NCI-H2081 treated with DMSO at 0.1 percent for 48 hours (cell line): ENCODE measurements around the gene STBD1.
"Not testable (repeated sequence)": the region's sequence is repeated elsewhere in the genome, so short reads cannot be mapped to it uniquely, and the experiment has no call there.

Experiments
- DNase-seq: peaks from one replicate; lab custom pipeline; 2025; lab: John Stamatoyannopoulos, UW

Gene STBD1

DNA sequence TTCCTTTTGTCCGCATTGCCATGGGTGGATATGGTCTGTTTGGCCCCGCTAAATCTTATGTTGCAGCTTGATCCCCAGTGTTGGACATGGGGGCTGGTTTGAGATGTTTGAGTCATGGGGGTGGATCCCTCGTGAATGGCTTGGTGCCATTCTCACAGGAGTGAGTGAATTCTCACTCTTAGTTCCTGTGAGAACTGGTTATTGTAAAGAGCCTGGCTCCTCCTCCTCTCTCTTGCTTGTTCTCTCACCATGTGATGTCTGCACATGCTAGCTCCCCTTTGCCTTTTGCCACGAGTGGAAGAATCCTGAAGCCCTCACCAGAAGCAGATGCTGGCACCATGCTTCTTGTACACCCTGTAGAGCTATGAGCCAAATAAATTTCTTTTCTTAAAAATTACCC, 22.6 kb upstream of the STBD1 start:
- DNase-seq, result no peak

DNA sequence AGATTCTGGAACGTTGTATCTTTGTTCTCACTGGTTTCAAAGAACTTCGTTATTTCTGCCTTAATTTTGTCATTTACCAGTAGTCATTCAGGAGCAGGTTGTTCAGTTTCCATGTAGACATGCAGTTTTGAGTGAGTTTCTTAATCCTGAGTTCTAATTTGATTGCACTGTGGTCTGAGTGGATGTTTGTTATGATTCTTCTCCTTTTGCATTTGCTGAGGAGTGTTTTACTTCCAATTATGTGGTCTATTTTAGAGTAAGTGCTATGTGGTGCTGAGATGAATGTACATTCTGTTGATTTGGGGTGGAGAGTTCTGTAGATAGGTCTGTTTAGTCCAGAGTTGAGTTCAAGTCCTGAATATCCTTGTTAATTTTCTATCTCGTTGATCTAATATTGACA, 18.7 kb upstream of the STBD1 start:
- DNase-seq, result not testable (repeated sequence)

DNA sequence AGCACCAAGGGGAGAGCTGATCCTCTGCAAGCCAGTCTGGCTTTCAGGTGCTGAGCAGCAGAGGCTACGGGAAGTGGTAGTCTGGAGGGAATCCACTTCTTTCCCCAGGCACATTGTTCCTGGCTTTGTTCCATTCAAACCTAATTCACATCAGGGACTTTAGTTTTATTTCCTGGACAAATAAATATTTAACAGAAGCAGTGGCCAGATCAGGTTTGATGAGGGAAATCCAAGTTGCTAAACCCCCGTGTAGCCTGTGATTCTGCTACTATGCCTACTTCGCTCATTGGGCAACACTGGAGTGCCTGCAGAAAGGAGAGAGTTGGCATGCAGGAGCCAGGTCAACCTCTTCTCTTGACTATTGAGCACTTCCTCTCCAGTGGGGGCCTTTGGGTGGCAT, 13.8 kb upstream of the STBD1 start:
- DNase-seq, result no peak

DNA sequence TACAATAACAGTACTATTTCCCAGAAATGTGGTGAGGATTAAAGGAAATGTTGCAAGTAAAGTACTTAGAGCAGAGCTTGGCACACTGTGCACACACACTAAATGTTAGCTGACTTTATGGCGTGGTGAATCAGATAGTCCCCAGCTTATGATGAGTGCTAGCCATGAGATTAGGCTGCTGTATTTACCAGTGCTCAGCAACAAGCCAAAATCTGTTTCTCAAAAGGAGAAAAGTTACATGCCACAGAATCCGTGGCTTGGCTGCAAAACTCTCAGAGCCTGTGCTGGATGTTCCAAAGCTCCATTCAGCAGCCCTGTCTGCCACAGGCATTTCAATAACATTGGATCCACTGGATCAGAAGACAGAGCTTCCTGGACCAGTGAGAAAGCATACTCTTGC, 12.8 kb upstream of the STBD1 start:
- DNase-seq, result no peak

DNA sequence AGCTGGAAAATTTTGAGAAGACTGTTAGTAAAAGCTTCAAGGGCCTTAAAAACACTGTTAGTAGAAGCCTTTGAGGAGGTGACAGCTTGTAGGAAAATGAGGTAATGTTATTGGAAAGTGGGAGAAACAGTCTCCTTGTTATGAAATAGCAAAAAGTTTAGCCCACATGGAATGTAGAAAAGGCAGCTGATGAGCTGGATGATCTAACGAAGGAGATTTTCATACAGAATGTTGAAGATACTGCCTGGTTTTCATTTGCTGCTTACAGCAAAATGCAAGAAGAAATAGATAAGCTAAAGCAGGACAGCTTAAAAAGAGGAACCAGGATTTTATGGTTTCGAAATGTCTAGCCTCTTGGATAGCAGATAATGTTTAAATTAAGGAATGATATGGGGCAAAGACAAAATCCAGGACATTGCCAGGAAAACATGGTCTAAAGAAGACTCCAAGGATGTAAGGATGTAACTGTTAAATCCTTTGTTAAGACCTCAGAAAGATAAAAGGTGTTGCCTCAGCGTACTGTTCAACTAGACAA, 10.2 kb upstream of the STBD1 start:
- DNase-seq, result no peak

DNA sequence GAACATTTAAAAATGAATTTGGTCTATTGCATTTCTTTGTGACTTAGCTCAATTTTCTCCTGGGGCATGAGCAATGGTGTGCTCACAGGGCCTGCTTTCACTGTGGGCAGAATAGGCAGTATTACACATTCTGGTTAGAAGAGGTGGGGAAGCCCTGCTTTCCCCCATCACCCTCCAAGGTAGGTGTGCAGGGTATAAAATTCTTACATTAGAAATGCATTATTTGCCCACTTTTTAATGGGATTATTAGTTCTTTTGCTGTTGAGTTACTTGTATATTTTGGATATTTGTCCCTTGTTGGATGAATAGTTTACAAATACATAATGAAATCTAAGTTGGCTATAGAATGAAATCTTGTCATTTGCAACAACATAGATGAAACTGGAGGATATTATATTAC, 8.3 kb upstream of the STBD1 start:
- no peak for DNase-seq

DNA sequence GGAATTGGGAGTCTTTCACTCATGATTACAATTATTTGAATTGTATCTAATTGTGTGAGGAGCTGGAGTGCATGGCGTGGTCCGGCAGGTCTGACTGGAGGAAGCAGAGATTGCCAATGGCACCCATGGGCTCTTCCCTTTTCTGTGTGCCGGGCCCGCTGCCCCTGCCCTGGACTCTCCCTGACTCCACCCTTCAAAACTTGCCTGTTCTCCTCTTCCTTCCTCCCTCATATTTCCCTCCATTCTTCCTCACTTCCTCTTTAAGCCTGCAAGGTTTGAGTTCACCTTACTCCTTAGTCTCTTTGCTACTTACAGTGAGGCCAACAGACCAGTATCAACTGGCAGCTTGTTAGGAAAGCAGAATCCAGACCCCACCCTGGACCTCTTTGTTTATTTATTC, 6.5 kb upstream of the STBD1 start:
- DNase-seq, result no peak

DNA sequence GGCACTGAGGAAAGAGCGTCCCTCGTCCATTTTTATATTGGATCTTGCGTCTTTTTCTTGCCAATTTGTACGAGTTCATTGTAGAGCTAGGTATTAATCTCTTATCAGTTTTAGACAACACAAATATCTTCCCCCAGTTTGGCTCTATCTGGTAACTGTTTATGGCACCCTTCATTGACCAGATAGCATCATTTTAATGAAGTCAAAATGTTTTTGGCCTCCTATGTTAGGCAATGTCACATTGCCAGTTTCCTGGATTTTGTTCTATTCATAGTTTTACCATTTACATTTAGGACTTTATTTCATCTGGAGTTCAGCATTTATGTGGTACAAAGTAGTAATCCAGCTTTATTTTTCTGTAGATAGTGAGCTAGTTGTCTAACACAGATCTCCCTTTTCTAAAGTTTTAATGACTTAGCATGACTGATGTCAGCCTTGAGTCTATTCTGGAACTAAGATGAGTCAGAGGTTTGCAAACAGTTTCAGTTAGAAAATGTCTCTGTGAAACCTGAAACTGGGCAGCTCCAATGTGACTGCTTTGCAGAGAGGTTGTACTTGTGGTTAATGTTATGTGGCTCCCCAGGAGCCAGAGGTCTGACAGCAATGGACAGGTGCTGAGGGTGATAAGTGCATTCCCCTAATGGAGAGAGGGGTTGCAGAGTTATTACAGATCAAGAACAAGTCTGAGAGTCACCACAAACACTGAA, 5.3 kb upstream of the STBD1 start:
- DNase-seq, result no peak

DNA sequence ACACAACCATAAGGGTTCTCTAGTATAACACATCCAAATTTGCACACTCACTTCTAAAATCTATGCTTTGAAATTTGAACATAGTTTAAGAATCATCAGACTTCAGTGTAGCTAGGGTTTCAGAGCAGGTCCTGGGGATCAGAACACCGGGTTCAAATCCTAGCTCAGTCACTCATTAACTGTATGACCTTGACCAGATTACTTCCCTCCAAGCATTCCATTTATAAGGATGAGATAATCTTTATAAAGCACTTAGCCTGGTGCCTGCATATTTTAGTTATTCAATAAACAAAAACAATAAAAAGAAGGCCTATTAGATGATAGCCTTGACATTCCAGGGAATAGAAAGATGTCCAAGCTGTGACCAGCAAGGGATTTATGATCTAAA, 4.8 kb upstream of the STBD1 start:
- no peak for DNase-seq

DNA sequence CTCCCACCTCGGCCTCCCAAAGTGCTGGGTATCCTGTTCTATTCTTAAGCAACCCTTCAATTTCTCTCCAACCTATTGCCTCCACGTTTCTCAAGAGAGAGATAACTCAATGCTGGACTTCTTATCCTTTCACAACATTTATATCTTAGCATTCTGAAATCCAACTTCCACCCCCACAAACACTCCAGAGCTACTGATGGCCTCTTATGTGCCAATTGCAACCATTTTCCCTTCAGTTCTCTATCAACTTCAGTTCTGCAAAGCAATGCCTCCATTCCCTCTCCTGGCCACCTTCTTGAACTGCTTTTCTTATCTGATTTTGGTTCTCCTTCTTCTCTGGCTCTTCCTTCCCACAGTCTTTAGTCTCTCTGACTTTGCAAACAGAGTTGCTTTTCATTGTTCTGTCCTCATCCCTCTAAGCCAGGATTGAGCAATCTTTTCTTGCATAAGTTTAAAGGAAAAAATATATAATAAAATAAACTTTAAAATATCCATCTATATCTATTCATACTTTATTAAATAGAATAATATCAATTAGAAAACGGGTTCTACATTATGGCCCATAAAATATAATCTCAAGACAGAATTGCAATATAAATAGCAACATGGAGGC, 3.6 kb upstream of the STBD1 start:
- no peak for DNase-seq

DNA sequence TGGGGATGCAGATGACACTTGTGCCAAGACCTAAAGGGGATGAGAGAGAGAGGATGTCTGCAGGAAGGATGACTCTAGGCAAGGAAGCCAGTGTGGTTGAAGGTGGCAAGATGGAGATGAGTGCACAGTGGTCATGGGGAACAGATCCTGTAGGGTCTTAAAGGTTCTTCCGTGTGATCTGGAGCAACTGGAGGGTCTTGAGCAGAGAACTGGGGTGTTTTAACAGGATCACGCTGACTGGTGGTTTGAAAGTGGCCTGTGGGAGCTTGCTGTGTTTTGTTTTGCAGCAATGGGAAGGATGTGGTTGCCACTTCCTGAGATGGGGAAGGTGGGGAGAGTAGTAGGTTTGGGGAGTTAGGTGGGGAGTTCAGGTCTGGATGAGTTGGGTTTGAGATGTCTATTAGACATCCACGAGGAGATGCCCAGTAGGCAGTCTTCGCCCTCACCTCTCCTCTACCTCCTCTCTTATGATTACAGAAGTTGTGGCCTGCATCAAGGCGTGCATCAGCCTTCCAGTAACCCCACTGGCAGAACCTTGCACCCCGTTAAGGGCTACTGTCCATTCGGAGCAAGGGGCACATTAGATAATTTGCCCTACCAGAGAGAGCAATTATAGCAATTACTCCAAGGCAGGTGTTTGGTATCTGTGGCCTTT, 1.4 kb upstream of the STBD1 start:
- DNase-seq, result no peak

DNA sequence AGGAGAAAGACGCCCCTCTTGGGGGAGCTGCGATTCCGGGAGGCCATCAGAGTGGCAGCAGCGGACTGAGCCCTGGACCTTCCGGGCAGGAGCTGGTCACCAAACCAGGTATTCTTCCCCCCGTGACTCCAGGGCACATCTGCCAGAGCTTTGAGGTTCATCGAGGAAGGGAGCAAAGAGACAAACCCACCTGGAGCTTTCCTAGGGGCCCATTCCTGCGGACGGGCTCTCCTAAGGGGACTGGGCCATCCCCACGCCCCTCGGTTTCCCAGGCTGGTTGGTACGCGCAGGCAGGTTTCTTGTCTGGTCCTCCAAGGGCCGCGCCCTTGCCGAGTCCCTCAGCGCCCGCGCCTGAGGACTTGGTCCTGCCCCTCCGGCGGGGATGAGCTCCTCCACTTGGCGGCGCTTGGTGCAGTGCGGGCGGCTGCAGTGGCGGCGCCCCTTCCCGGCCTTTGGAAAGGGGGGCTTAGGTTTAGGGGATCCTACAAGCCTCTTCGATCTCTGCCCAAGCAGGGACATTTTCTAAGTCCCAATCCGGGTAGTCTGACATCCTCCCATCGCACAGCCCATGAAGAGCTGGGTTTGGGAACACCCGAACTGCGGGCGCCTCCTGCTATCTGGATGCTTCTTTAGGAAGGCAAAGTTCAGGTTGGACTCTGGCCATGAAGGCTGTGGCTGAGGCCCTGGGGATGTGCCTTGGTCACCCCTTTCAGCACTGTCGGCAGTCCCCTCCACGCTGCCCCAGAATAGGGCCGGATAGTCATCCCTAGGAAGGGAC, 538 bp downstream of the STBD1 start:
- no peak for DNase-seq

DNA sequence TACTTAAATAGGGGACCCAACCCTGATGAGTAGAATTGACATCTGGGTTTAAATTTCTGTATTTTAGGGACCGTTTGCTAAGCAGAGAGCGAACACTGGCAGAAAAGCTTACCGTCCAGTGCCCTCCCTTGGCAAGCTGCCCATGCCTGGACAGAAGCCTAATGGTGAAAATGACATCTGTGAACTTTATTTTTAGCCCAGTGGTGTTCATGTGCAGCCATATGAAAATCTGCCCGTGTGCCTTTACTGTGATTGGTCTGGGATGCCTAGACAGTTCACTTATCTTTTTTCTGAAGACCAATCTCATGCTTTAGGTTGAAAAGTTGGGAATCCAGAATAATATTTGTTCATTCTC, 1.1 kb downstream of the STBD1 start:
- DNase-seq, result no peak

DNA sequence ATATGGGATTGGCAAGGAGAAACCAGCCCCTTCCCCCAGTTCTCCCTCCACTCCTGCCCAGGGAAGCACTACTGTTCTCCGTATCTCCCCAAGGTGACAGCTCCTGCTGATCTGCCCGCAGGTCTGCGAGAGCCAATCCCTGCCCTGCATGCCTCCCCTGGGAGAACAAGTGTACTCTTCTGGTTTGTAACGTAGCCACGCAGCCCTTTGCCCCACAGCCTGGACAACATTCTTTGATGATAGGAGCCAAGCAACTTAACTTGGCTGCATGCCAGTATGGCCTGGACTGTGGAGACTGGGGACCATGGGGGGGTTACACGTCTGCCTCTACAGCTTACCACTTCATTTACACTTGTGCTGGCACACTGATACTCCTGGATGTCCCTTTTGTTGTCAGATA, 2.0 kb downstream of the STBD1 start:
- no peak for DNase-seq

DNA sequence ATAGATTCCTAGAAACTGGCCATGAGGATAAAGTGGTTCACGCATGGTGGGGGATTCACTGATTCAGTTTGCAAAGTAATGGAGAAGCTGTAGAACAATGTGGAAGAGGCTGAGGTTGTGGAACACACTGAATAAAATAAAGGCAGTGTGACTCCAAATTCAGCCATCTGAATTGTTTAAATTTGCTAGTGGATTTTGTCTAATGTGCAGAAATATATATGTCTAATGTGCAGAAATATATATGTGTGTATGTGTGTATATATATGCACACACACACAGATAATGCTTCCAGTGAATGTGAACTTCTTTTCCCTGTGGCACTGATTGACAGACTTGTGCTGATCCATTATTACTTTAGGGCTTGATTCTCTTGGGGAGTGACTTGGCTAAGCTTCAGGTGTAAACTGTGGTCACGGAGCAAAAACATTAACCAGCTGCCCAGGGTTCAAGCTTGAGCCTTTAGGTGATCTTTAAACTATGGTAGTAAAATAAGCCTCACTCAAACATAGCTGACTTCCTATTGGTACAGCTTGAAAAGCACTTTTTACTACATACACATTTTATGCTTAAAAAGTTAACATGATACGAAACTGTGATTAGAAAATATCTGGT, 3.5 kb downstream of the STBD1 start:
- DNase-seq, result no peak

DNA sequence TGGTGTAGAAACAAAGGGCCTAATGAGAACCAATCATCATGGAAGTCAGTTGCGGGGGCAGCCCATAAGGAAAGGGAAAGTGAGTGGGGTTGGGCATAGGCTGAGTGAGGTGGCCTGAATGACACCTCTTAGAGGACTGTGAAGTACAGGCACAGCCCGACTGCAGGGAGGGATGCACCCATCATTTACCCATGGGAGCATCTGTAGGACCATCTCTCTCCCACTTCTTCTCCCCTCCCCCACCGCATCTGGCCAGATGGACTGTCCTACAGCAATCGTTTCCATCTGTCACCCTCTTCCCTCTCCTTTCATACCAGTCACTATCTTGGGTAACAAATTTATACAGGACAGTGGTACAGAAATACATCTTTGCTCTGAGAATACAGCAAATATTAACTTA, 4.2 kb downstream of the STBD1 start:
- no peak for DNase-seq

DNA sequence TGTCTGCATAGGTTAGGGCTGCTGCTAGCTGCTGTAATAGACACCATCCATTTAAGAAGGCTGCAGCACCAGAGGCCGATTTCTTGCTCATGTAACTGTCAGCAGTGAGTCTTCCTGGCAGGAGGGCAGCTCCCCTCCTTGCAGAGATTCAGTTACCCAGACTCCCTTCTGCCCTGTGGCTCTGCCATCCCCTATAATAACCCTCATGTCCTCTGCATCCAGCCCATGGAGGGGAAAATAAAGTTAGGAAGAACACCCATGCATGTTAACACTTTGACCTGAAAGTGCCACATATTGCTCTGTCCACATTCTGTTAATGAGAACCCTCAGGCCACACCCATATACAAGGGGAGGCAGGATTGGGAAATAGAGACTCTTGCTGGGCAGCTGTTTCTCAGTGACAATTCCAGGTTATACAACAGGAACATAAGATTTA, 5.4 kb downstream of the STBD1 start:
- no peak for DNase-seq

DNA sequence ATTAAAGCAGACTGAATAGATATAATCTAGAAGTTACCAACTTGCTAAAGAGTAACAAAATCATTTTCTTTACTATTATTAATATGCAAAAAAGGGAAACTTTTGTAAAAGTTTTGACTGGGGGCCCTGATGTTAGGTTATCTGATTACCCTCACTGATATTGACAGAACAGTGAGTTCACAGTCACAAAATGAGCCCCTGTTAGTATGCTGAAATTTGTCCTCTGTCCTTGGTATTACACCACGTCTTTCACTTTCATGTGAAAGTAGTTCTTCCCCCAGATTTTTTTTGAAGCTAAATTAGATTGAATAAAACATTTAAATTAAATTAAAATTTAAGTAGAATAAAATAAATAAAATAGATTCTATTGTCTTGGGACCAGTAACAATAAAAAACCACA, 5.9 kb downstream of the STBD1 start:
- DNase-seq, result no peak

DNA sequence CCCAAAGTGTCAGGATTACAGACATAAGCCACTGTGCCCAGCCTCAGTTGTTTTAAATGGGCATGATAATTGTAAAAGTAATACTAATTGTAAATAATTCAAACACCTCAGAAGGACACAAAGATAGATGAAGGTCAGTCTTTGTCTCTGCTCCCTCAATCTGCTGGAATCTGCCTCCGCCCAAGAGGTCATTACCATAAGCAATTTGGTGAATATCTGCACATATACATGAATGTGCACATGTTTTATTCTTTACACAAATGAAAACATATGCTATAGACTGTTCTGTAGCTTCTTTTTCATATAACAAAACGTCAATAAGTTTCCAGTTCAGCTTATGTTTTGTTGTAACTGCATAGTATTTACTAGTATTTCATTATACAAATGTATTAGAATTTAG, 7.0 kb downstream of the STBD1 start:
- DNase-seq, result no peak

DNA sequence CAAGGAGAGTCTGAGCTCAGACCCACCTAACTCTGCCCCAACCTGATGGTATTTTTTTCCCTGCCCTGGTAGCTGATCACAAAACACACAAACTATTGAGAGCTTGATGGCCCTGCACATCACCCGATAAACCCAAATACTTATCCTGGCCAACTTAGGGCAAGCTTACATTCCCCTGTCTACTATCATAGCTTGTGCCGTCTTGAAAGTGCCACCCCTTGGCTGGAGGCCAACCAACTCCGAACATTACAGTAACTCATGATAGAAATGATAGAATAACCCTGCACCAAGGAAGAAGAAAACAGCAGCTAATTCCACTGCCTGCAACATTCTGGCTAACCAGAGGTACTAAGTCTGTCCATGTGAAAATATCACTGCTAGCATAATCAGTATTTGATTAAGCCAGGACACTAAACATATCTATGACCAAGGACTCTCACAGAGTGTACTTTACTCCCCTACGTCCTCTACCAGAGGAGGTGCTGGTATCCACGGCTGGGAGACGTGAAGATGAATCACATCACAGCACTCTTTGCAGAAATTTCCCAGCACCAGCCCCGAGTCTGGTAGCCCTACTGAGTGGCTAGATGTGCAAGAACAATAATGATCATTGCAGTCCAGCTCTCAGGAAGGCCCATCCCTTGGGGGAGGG, 8.9 kb downstream of the STBD1 start:
- no peak for DNase-seq

DNA sequence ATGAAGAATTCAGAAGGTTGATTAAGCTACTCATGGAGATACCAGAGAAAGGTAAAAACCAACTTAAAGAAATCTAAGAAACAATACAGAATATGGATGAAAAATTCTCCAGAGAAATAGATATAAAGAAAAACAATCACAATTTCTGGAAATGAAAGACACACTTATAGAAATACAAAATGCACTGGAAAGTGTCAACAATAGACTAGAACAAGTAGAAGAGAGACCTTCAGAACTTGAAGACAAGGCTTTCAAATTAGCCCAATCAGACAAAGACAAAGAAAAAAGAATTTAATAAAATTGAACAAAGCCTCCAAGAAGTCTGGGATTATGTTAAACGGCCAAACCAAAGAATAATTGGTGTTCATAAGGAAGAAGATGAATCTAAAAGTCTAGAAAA, 9.6 kb downstream of the STBD1 start:
- DNase-seq, result no peak

DNA sequence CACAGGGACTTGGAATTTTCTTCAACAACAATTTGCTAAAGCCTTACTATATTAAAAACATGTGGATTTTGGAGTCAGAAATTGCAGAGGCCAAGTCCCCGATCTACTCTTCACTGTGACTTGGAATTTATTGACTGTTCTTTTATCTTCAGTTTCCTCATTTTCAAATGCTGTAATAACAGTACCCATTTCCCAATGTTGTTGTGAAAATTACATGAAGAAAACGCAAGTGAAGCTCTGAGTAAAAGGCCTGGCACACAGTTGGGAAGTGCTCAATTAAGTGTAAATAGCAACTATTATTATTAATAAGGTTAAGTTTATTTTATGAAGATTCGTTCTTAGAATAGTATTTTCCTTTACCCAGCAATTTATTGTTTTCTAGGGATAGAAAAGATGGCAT, 15.7 kb downstream of the STBD1 start:
- no peak for DNase-seq
